Right lung (tissue), 10 donors: Measurements from ENCODE around the gene HACD3. TPM values are rescaled to one million over a fixed set of nuclear protein-coding genes. Genes with fewer than 3 reads are reported as not detected.
A peak's percentile ranks its signal among the peaks of the same experiment; 100 is the strongest.

Experiments used
- DNase-seq, 2 donors: peaks; one replicate each; pipeline ENCODE4 v3.0.0-alpha.2; 2013
- long read RNA-seq, 8 donors: transcript quantifications; one replicate each; lab custom pipeline, GENCODE V29; 2026
- polyA plus RNA-seq, 5 donors: library from polyadenylated mRNA; unstranded; fragments of 120-200 nt; gene quantifications; one replicate each; pipeline versions ENCODE4 v1.2.1 to v1.2.3, GENCODE V29; 2013; ENCODE audit warnings: inconsistent platforms in 1 of 5, low replicate concordance in 1 of 5; ENCODE audit not compliant: insufficient read length in 5 of 5, insufficient read depth in 1 of 5

Gene HACD3
- polyA plus RNA-seq, result 100 to 1,000 TPM; 150 to 217 (median 169) TPM
- long read RNA-seq, donor 1, transcript HACD3-201 (11 exons, 3,228 nt), result major isoform, 39 of 75 reads
- long read RNA-seq, donor 1, partial matches to known transcripts, result 33 of 75 reads
- long read RNA-seq, donor 1, other reads (novel, unspliced or antisense), result 0 of 75 reads
- long read RNA-seq, donor 2, transcript HACD3-201 (11 exons, 3,228 nt), result major isoform, 20 of 139 reads
- long read RNA-seq, donor 2, partial matches to known transcripts, result 104 of 139 reads
- long read RNA-seq, donor 2, other reads (novel, unspliced or antisense), result 15 of 139 reads
- long read RNA-seq, donor 3, transcript HACD3-201 (11 exons, 3,228 nt), result major isoform, 24 of 184 reads
- long read RNA-seq, donor 3, partial matches to known transcripts, result 145 of 184 reads
- long read RNA-seq, donor 3, other reads (novel, unspliced or antisense), result 12 of 184 reads
- long read RNA-seq, donor 4, transcript HACD3-201 (11 exons, 3,228 nt), result major isoform, 16 of 17 reads
- long read RNA-seq, donor 4, partial matches to known transcripts, result 0 of 17 reads
- long read RNA-seq, donor 4, other reads (novel, unspliced or antisense), result 0 of 17 reads
- long read RNA-seq, donor 5, transcript HACD3-201 (11 exons, 3,228 nt), result major isoform, 59 of 119 reads
- long read RNA-seq, donor 5, partial matches to known transcripts, result 32 of 119 reads
- long read RNA-seq, donor 5, other reads (novel, unspliced or antisense), result 25 of 119 reads
- long read RNA-seq, donor 6, transcript HACD3-201 (11 exons, 3,228 nt), result major isoform, 42 of 67 reads
- long read RNA-seq, donor 6, partial matches to known transcripts, result 9 of 67 reads
- long read RNA-seq, donor 6, other reads (novel, unspliced or antisense), result 15 of 67 reads
- long read RNA-seq, donor 7, transcript HACD3-201 (11 exons, 3,228 nt), result major isoform, 39 of 63 reads
- long read RNA-seq, donor 7, partial matches to known transcripts, result 0 of 63 reads
- long read RNA-seq, donor 7, other reads (novel, unspliced or antisense), result 24 of 63 reads
- long read RNA-seq, donor 8, transcript HACD3-201 (11 exons, 3,228 nt), result major isoform, 13 of 16 reads
- long read RNA-seq, donor 8, partial matches to known transcripts, result 0 of 16 reads
- long read RNA-seq, donor 8, other reads (novel, unspliced or antisense), result 0 of 16 reads

- peak; percentile 83 to 84 for DNase-seq
Observed at GRCh38 chr15:65530318-65531111, at the start of gene HACD3. Gene HACD3, plus strand, starts transcription at chr15:65530463. Its CDS starts 169 bp downstream, at chr15:65530632.

GRCh38 chr15:65484876-65485275 lies 45.4 kb upstream of the HACD3 start:
- DNase-seq, result no peak

DNA sequence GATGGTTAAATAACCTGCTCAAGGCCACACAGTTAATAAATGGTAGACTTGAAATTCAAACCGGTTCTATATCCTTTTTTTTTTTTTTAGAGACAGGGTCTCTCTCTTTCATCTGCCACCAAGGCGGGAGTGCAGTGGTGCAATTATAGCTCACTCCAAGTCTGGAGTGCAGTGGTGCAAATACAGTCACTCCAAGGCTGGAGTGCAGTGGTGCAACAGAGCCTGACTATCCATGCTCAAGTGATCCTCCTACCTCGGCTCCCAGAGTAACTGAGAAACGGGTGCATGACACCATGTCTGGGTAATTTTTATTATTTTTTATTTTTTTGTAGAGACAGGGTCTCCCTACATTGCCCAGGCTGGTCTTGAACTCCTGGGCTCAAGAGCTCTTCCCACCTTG lies 36.2 kb upstream of the HACD3 start:
- no peak for DNase-seq

- DNase-seq, result no peak
Observed at GRCh38 chr15:65509321-65509720, 20.9 kb upstream of the HACD3 start.

- no peak for DNase-seq
Observed at GRCh38 chr15:65512189-65512588, 18.1 kb upstream of the HACD3 start.

- no peak for DNase-seq
Observed at GRCh38 chr15:65512807-65513416, 17.4 kb upstream of the HACD3 start.

- DNase-seq, result peak; percentile 89 to 91
Observed at GRCh38 chr15:65516997-65517865, 13.0 kb upstream of the HACD3 start, which contains the start of gene DPP8. Gene DPP8, minus strand, starts transcription at chr15:65517689. Its CDS starts 5,136 bp downstream, at chr15:65512553.

DNA sequence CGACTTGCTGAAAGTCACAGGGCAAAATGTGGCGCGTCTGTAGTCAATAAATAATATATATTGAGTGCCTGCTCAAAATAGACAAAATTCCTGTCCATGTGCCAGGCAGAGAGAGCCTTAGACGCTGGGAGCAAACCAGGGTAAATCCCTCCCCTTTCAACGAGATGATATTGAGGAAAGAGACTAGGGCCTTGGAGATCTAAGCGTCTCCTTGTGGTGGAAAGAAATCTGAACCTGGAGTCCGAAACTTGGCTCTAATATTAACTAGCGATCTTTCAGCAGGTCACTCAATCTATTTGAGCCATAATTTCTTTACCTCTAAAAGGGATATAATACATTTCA lies 12.4 kb upstream of the HACD3 start:
- DNase-seq, result no peak

DNA sequence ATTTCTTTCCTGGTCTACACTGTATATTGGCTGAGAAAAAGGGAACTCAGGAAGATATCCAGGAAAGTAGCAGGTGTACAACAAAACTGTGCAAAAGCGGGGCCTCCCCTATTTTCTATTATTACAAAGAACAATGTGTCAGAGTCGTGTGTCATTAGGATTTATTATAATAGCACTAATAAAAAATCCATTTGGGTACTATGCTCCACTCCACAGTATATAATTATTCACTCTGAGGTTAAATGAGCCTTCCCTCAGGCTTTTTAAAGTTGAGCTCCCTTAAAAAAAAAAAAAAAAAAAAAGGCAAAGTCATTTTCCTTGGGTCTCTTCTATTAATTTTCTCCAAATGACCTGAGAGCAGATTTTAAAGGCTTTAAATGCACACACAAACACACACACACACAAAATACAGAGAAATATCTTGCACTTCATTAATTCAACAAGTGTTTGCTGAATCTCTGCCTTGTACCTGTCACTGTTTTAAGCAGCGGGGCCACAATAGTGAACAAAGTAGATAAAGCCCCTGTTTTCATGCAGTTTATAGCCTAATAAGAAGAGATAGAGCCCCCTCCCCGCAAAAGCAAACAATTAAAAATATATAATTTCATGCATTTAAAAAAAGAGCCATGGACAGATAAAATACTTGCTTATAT lies 11.5 kb upstream of the HACD3 start:
- DNase-seq, result no peak

GRCh38 chr15:65521350-65521749 lies 8.9 kb upstream of the HACD3 start:
- DNase-seq, result peak; percentile 70 to 80

GRCh38 chr15:65524226-65524625 lies 6.0 kb upstream of the HACD3 start:
- no peak for DNase-seq

DNA sequence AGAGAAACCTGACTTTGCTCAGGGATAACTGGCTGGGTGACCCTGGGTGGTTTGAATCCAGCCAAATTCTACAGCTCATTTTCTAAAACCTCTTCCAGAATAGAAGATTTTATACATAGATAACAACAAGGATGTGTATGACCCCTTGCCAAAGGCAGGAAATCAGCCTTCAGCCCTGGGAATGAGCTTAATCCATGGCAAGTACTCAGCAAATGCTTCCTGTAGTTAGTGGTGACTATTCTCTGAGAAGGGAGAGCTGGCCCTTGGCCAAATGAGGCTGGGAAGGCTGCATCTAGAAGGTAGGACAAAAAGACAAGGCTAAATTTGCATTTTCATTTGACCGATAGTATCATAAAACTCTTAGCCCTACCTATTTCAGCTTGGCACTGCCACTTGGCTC lies 4.6 kb upstream of the HACD3 start:
- DNase-seq, result no peak

DNA sequence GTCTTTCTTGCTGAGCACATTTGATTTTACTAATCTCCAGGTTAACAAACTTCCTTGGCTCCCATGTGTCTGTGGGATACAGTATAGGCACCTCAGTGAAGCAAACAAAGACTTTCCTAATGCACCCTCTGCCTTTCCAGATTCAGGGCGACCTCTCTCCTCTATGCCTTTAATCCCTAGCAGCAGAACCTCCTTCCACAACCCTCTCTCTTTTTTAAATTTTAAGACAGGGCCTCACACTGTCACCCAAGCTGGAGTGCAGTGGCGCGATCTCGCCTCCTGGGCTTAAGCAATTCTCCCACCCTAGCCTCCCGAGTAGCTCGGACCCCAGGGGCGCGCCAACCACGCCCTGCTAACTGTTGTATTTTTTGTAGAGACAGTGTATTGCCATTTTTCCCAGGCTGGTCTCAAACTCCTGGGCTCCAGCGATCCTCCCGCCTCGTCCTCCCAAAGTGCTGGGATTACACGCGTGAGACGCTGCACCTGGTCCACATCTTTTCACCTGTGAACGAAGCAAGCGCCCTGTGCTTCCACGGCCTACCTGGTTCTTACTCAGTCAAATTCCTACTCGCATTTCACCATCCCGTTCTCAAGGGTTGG lies 1.7 kb upstream of the HACD3 start:
- DNase-seq, result no peak

DNA sequence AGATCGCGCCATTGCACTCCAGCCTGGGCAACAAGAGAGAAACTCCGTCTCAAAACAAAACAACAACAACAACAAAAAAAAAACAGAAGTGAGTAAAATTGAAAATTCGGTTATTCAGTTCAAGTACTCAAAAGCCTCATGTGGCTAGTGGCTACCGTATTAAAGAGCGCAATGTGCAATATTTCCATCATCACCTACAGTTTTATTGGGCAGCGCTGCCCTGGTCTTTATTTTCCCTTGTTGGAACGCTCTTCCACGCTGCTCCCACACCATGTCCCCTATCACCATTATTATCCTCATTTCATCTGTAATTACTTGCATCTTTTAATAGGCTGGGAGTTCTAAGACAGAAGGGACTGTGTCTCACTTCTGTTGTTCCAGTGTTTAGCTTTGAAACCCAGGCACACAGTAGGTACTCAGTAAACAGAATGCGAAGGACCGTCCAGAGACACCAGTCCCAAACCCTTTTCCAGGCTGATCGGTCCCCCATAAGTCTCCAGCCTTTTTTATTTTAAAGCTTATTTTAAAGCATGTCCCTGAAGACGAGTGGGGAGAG lies 423 bp upstream of the HACD3 start:
- no peak for DNase-seq

- DNase-seq, result no peak
Observed at GRCh38 chr15:65532738-65533051, 2.4 kb downstream of the HACD3 start.

DNA sequence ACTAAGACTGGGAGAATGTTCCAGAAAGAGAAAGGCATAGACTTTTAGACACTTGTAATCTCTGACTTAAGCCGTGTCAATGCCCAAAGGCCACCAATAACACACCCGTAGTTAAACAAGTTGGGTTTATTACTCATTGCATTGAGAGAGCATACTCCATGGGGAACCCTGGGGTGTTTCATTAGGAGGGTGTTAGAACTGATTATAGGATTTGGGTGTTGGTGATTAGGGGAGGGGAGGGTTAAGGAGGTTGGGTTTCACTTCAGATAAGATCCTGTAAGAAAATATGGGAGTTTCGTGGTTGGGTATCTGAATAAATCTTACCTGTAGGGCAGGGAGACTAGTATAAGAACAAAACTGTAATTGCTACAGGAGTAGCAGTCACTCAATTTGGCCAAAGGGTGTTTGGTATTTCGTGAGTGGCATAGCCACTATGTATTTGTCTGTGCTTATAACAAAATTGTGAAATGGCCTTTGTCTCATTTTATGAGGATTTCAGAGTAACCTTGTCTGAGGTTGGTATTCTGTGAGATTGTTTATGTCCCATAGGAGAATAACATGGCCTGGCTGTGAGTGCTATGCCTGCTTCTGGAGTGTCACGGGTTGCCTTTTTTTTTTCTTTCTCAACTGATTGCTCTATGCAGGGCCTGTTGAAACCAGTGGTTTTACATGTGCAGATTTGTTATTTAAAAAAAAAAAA lies 2.9 kb downstream of the HACD3 start:
- no peak for DNase-seq

- DNase-seq, result no peak
Observed at GRCh38 chr15:65535192-65535591, 4.9 kb downstream of the HACD3 start.

DNA sequence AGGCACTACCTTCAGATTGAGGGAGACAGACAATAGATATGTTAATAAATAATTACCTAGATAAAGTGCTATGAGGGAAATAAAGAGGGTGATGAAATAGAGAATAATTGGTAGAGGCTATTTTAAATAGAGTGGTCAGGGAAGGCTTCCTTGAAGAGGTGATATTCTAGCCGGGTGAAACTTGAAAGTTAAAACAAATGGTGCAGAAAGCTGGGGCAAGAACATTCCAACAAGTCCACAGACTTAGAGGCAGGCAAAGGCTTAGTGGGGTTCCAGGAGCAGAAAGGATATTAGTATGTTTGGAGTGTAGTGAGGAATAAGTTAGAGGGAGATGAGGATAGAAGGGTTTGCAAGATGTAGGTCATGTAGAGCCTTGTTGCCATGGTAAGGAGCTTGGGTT lies 10.1 kb downstream of the HACD3 start:
- no peak for DNase-seq
